Measurements from ENCODE around the gene ADAMTSL5. TPM values are rescaled to one million over a fixed set of nuclear protein-coding genes. Genes with fewer than 3 reads are reported as not detected.

ADAMTSL5 gene
- total and polyA plus RNA-seq, 9 of the 15 experiments (the other 6 are each of a cell fraction or from before 2014, with no cell fraction given) = 1.0 to 11.6 (median 4.1) TPM

DNA sequence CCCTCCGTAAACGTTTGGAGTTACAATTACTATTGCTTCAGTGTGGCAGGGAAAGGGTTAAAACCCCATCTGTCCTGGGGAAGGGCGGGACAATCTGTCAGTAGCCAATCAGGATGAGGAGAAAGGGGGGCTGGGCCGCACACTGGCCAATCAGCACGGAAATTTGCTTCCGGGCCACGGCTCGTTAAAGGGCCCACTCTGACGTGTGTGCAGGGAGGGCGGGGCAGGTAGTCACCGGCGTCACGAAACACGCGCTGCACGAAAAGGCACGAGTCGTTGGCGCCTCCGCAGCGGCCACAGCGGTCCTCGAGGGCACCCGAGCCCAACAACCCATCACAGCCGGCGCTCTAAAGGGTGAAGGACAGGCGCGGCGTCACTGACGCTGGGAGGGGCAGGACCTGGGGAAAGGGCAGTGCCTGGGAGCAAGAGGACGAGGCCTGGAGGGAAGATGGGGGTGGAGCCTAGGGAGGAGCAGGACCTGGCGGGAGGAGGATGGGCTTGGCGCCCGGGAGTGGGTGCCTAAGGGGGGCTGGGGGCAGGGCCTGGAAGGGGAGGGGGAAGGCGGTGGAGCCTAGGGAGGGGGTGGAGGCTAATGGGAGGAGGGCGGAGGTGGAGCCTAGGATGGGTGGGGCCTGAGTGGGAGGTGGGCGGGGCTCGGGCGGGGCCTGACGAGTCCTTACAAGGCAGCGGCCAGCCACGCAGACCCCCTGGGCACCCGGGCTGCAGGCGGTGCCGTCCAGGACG, 4.9 kb downstream of the ADAMTSL5 start (continued):
- 0 out of 6 replicates have a peak, but pooled peaks of 1 of the 3 experiments have one; percentile 62 for TF ChIP-seq ZBTB11 (CRISPR knock-in tag; IDR thresholded peaks at IDR 0.05)
- TF ChIP-seq, protein P1, sequence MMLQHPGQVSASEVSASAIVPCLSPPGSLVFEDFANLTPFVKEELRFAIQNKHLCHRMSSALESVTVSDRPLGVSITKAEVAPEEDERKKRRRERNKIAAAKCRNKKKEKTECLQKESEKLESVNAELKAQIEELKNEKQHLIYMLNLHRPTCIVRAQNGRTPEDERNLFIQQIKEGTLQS (IDR thresholded peaks at IDR 0.05) = no peak
- TF ChIP-seq, protein P1 (CRISPR knock-in tag; conservative IDR thresholded peaks at IDR 0.05) = no peak
- TF ChIP-seq HSF4 (CRISPR knock-in tag; IDR thresholded peaks at IDR 0.05; ENCODE audit: borderline replicate concordance) = no peak
- TF ChIP-seq, protein P2, sequence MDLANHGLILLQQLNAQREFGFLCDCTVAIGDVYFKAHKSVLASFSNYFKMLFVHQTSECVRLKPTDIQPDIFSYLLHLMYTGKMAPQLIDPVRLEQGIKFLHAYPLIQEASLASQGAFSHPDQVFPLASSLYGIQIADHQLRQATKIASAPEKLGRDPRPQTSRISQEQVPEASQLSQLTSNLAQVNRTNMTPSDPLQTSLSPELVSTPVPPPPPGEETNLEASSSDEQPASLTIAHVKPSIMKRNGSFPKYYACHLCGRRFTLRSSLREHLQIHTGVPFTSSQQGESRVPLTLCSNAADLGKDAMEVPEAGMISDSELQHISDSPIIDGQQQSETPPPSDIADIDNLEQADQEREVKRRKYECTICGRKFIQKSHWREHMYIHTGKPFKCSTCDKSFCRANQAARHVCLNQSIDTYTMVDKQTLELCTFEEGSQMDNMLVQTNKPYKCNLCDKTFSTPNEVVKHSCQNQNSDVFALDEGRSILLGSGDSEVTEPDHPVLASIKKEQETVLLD (IDR thresholded peaks at IDR 0.05) = peak; percentile 82; the same call in 1 of the 2 replicates
- TF ChIP-seq SRSF3 (IDR thresholded peaks at IDR 0.05; ENCODE audit: insufficient read depth, low read length) = no peak
- TF ChIP-seq ZNF165 (CRISPR knock-in tag; IDR thresholded peaks at IDR 0.05; ENCODE audit: borderline replicate concordance) = no peak
- no peak for TF ChIP-seq HCFC1 (IDR thresholded peaks at IDR 0.05; ENCODE audit: low read depth, low read length)
- TF ChIP-seq KLF1 (tag; IDR thresholded peaks at IDR 0.05) = peak; percentile 83; the same call in 1 of the 2 replicates
